ENCODE measurements around the gene EEA1. TPM values are rescaled to one million over a fixed set of nuclear protein-coding genes. Genes with fewer than 3 reads are reported as not detected.

Gene EEA1
- total RNA-seq, 6 experiments from 2014 or later, result 8.9 to 20.3 (median 16.3) TPM

DNA sequence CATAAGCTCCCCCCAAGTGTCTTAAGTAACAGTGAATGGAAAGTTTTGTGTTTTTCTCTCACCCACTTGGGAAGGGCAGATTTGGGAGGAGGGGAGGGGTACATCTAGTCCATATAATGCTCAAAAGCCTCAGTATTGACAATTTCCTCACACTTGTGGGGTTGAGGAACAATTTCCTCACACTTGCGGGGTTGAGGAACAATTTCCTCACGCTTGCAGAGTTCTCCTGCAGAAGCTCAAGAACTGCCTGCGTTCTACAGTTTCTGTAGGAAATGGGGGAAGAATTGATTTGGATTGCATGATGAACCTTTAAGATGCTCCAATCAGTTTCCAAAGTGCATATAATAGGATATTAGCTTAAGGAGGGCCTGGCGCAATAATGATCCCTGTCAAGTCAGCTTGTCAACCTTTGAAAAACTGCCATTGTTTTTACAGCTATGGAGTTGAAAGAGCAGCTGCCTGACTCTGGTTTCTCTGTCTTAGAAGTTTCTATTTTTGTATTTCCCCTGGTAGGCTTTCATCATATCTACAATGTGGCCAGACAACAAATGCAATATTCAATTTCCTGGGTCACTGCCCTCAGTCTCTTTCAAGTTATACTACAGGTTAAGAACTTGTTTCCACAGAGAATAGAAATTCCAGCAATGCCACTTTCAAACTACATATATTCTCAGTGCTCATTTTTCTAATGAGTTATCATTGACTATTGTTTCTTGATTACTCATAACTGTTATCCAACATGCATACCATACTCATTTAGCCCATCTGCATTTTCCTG lies 159.8 kb downstream of the EEA1 start:
- H3K9me3 ChIP-seq, result no peaks in the 10 kb centered on the region
- no peaks in the 10 kb centered on the region for H3K36me3 ChIP-seq
- WGBS (ENCODE audit: insufficient coverage, low coverage, low lambda C conversion rate, missing lambda C conversion rate), result 54% methylated on average over 4 of the region's 4 CpGs
- H3K4me1 ChIP-seq, result peaks cover 0 to 13% (median 2%) of the 10 kb centered on the region in 4 donors
- H3K4me3 ChIP-seq, result no peak overlapping the region
- H3K27ac ChIP-seq, result no peak overlapping the region
- DNase-seq, result no peak
- intact Hi-C loops (cut with DNase I), result no loop called here
- peak; percentile 35 to 83 (median 62) for ATAC-seq
- TF ChIP-seq POLR2A (IDR thresholded peaks at IDR 0.05), result no peak
- TF ChIP-seq, protein P1, sequence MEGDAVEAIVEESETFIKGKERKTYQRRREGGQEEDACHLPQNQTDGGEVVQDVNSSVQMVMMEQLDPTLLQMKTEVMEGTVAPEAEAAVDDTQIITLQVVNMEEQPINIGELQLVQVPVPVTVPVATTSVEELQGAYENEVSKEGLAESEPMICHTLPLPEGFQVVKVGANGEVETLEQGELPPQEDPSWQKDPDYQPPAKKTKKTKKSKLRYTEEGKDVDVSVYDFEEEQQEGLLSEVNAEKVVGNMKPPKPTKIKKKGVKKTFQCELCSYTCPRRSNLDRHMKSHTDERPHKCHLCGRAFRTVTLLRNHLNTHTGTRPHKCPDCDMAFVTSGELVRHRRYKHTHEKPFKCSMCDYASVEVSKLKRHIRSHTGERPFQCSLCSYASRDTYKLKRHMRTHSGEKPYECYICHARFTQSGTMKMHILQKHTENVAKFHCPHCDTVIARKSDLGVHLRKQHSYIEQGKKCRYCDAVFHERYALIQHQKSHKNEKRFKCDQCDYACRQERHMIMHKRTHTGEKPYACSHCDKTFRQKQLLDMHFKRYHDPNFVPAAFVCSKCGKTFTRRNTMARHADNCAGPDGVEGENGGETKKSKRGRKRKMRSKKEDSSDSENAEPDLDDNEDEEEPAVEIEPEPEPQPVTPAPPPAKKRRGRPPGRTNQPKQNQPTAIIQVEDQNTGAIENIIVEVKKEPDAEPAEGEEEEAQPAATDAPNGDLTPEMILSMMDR (IDR thresholded peaks at IDR 0.05), result no peak
- H3K27me3 ChIP-seq, result no peaks in the 10 kb centered on the region

DNA sequence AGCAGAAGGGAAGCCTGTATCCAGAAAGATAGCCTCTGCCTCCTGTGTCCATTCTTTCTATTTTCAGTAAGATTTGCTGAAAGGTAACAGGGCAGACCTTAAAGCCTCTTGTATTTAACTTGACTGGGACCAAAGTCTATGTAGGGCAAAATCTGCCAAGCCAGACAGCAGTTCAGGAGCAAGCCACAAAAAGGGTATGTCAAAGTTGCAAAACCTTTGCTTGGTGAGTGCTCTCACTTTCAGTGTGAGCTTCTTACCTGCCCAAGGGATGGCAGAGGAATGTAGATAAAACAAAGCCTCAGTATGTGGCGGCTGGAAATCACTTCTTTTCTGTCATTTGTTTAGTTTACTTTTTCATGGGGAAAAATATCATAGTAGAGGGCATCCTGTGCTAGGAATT lies 163.2 kb downstream of the EEA1 start:
- TF ChIP-seq POLR2A (IDR thresholded peaks at IDR 0.05), result no peak
- TF ChIP-seq, protein P1 (IDR thresholded peaks at IDR 0.05), result no peak
- DNase-seq (no peak), ATAC-seq (peak; percentile 60 to 87 (median 70))
- Histone ChIP-seq H3K36me3 (no peaks in the 10 kb centered on the region), H3K27me3 (no peaks in the 10 kb centered on the region), H3K27ac (no peak overlapping the region), H3K4me1 (peaks cover 0 to 8% (median 0%) of the 10 kb centered on the region in 4 donors), H3K4me3 (no peak overlapping the region), H3K9me3 (no peaks in the 10 kb centered on the region)
- WGBS (ENCODE audit: insufficient coverage, low coverage, low lambda C conversion rate, missing lambda C conversion rate), result 71% methylated on average over 1 of the region's 1 CpG
- intact Hi-C loops (cut with DNase I), result no loop called here

DNA sequence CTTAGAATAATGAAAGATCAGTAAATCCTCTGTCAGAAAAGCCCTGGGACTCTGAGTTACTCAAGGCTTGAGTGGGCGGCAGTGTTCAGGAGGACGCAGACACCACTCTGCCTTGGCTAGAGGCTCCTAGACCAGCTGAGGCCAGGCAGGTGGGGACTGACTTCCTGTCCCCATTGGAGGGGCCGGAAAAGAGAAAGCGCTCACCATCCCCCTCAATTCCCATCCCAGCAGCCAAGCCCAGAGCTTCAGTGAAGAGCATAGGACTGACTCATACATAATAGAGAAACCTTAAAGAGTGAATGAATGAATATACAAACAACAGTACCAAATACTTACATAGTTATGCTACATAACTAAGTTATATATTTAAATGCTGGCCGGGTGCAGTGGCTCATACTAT lies 164.3 kb downstream of the EEA1 start:
- Histone ChIP-seq H3K9me3 (no peaks in the 10 kb centered on the region), H3K36me3 (no peaks in the 10 kb centered on the region), H3K4me1 (peaks cover 0 to 7% (median 0%) of the 10 kb centered on the region in 4 donors), H3K27me3 (no peaks in the 10 kb centered on the region), H3K4me3 (no peak overlapping the region), H3K27ac (no peak overlapping the region)
- 94% methylated on average over 5 of the region's 5 CpGs for WGBS (ENCODE audit: insufficient coverage, low coverage, low lambda C conversion rate, missing lambda C conversion rate)
- no peak for ATAC-seq
- no peak for DNase-seq
- intact Hi-C loops (cut with DNase I), result no loop called here
- TF ChIP-seq POLR2A (IDR thresholded peaks at IDR 0.05), result no peak
- TF ChIP-seq, protein P1 (IDR thresholded peaks at IDR 0.05), result no peak

DNA sequence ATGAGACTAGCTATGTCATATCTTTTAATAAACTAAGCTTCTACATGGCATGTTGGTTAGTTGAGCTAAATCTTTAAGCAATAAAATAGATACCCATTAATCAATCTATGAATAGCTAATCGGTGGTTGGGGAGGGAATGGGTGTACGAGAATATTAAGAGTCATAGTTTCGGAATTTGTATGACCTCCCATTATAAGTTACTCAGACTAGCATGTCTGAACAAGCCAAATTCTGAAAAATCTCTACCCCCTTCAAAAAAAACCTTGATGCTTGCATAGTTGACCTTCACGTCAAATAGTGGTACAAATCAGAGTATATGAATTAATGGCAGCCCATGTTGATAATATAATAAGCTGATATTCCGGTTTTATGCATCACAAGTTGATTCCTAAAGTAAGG lies 166.3 kb downstream of the EEA1 start:
- Histone ChIP-seq H3K27ac (no peak overlapping the region), H3K36me3 (no peaks in the 10 kb centered on the region), H3K27me3 (no peaks in the 10 kb centered on the region), H3K4me3 (no peak overlapping the region), H3K4me1 (peaks cover 0 to 4% (median 0%) of the 10 kb centered on the region in 4 donors), H3K9me3 (no peaks in the 10 kb centered on the region)
- no peak for DNase-seq
- intact Hi-C loops (cut with DNase I), result no loop called here
- TF ChIP-seq, protein P1 (IDR thresholded peaks at IDR 0.05), result no peak
- 89% methylated on average over 5 of the region's 5 CpGs for WGBS (ENCODE audit: insufficient coverage, low coverage, low lambda C conversion rate, missing lambda C conversion rate)
- ATAC-seq, result no peak

All from right lobe of liver (tissue), 6 donors.